Measurements from ENCODE around the gene ZBTB43.
"Not testable (repeated sequence)": the region's sequence is repeated elsewhere in the genome, so short reads cannot be mapped to it uniquely, and the experiment has no call there.

The ZBTB43 gene

GRCh38 chr9:126778141-126778540 lies 26.7 kb upstream of the ZBTB43 start:
- Histone ChIP-seq H3K9ac (ENCODE audit: low read depth, low read length) (no peak overlapping the region), H3K9me3 (replicated peaks; ENCODE audit: low read length) (no peaks in the 10 kb centered on the region), H3K36me3 (ENCODE audit: insufficient read depth, low read length) (no peaks in the 10 kb centered on the region), H3K27me3 (ENCODE audit: control insufficient read depth, insufficient read depth, low read length) (peaks cover 50% of the 10 kb centered on the region), H3K4me3 (ENCODE audit: low read length) (no peak overlapping the region), H3K4me2 (ENCODE audit: low read length) (no peak overlapping the region), H3K4me1 (ENCODE audit: control insufficient read depth, insufficient read depth, low read length) (peaks cover 3% of the 10 kb centered on the region)

DNA sequence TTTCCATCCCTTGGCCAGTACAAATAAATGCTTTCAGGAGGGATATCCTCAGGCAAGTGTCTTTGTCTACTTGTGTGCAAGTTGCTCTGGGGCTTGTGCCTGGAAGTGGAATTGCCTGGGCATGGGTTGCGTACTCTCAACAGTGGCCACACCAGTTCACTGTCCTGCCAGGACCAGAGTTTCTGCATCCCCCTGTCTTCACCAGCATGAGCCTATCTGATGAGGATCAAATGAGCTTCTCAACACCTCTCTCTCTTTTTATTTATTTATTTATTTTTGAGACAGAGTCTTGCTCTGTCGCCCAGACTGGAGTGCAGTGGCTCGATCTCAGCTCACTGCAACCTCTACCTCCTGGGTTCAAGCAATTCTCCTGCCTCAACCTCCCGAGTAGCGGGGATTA lies 26.1 kb upstream of the ZBTB43 start:
- H3K36me3 ChIP-seq (ENCODE audit: insufficient read depth, low read length); H3K4me1 ChIP-seq (ENCODE audit: control insufficient read depth, insufficient read depth, low read length); H3K4me2 ChIP-seq (ENCODE audit: low read length); H3K9ac ChIP-seq (ENCODE audit: low read depth, low read length); H3K4me3 ChIP-seq (ENCODE audit: low read length); H3K9me3 ChIP-seq (replicated peaks; ENCODE audit: low read length): not testable (repeated sequence)
- H3K27me3 ChIP-seq (ENCODE audit: control insufficient read depth, insufficient read depth, low read length), result peaks cover 46% of the 10 kb centered on the region

GRCh38 chr9:126781186-126782052 lies 23.4 kb upstream of the ZBTB43 start:
- H3K36me3 ChIP-seq (ENCODE audit: insufficient read depth, low read length), result no peaks in the 10 kb centered on the region
- no peak overlapping the region for H3K9ac ChIP-seq (ENCODE audit: low read depth, low read length)
- peaks cover 25% of the 10 kb centered on the region for H3K27me3 ChIP-seq (ENCODE audit: control insufficient read depth, insufficient read depth, low read length)

GRCh38 chr9:126782053-126782388 lies 22.8 kb upstream of the ZBTB43 start:
- Histone ChIP-seq H3K9me3 (replicated peaks; ENCODE audit: low read length) (no peaks in the 10 kb centered on the region), H3K4me2 (ENCODE audit: low read length) (no peak overlapping the region), H3K4me1 (ENCODE audit: control insufficient read depth, insufficient read depth, low read length) (peaks cover 3% of the 10 kb centered on the region), H3K27me3 (ENCODE audit: control insufficient read depth, insufficient read depth, low read length) (peaks cover 25% of the 10 kb centered on the region), H3K36me3 (ENCODE audit: insufficient read depth, low read length) (no peaks in the 10 kb centered on the region), H3K9ac (ENCODE audit: low read depth, low read length) (no peak overlapping the region), H3K4me3 (ENCODE audit: low read length) (no peak overlapping the region)

More at GRCh38 chr9:126781186-126782052, 23.4 kb upstream of the ZBTB43 start:
- H3K4me2 ChIP-seq (ENCODE audit: low read length), result peak overlapping the region; percentile 64
- peak overlapping the region; percentile 51 for H3K4me3 ChIP-seq (ENCODE audit: low read length)
- H3K4me1 ChIP-seq (ENCODE audit: control insufficient read depth, insufficient read depth, low read length), result peaks cover 3% of the 10 kb centered on the region
- H3K9me3 ChIP-seq (replicated peaks; ENCODE audit: low read length), result no peaks in the 10 kb centered on the region

DNA sequence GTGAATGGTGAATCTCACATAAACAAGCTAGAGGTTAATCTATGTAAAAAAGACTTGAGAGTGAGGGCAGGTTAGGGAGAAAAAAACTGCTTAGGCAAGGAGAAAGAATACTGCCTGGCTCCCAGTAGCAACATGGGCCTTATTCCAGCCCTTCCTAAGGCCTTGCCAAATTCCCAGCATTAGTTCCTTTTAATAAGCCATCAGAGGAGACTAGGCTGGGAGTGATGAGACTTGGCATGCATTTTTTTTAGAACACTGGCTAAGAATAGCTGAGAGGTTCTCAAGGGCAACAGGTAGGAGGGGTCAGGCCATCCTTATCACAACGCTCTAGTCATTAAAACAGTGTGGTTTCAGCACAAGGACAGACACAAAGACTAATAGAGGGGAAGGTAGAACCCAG lies 20.9 kb upstream of the ZBTB43 start:
- no peaks in the 10 kb centered on the region for H3K36me3 ChIP-seq (ENCODE audit: insufficient read depth, low read length)
- H3K27me3 ChIP-seq (ENCODE audit: control insufficient read depth, insufficient read depth, low read length), result peaks cover 11% of the 10 kb centered on the region
- no peak overlapping the region for H3K9ac ChIP-seq (ENCODE audit: low read depth, low read length)
- no peak overlapping the region for H3K4me2 ChIP-seq (ENCODE audit: low read length)
- peaks cover 11% of the 10 kb centered on the region for H3K4me1 ChIP-seq (ENCODE audit: control insufficient read depth, insufficient read depth, low read length)
- no peak overlapping the region for H3K4me3 ChIP-seq (ENCODE audit: low read length)
- no peaks in the 10 kb centered on the region for H3K9me3 ChIP-seq (replicated peaks; ENCODE audit: low read length)

- no peak overlapping the region for H3K4me3 ChIP-seq (ENCODE audit: low read length)
- peaks cover 12% of the 10 kb centered on the region for H3K4me1 ChIP-seq (ENCODE audit: control insufficient read depth, insufficient read depth, low read length)
- H3K36me3 ChIP-seq (ENCODE audit: insufficient read depth, low read length), result no peaks in the 10 kb centered on the region
- no peak overlapping the region for H3K9ac ChIP-seq (ENCODE audit: low read depth, low read length)
- H3K9me3 ChIP-seq (replicated peaks; ENCODE audit: low read length), result no peaks in the 10 kb centered on the region
- peaks cover 9% of the 10 kb centered on the region for H3K27me3 ChIP-seq (ENCODE audit: control insufficient read depth, insufficient read depth, low read length)
- no peak overlapping the region for H3K4me2 ChIP-seq (ENCODE audit: low read length)
Measured at GRCh38 chr9:126784401-126784800, 20.4 kb upstream of the ZBTB43 start.

GRCh38 chr9:126784841-126785240 lies 20.0 kb upstream of the ZBTB43 start:
- not testable (repeated sequence) for H3K9ac ChIP-seq (ENCODE audit: low read depth, low read length); H3K27me3 ChIP-seq (ENCODE audit: control insufficient read depth, insufficient read depth, low read length); H3K36me3 ChIP-seq (ENCODE audit: insufficient read depth, low read length); H3K4me3 ChIP-seq (ENCODE audit: low read length); H3K9me3 ChIP-seq (replicated peaks; ENCODE audit: low read length); H3K4me2 ChIP-seq (ENCODE audit: low read length)
- peaks cover 12% of the 10 kb centered on the region for H3K4me1 ChIP-seq (ENCODE audit: control insufficient read depth, insufficient read depth, low read length)

GRCh38 chr9:126788046-126788445 lies 16.8 kb upstream of the ZBTB43 start:
- Histone ChIP-seq H3K4me3 (ENCODE audit: low read length) (no peak overlapping the region), H3K4me2 (ENCODE audit: low read length) (no peak overlapping the region), H3K9me3 (replicated peaks; ENCODE audit: low read length) (no peaks in the 10 kb centered on the region), H3K4me1 (ENCODE audit: control insufficient read depth, insufficient read depth, low read length) (peaks cover 17% of the 10 kb centered on the region), H3K27me3 (ENCODE audit: control insufficient read depth, insufficient read depth, low read length) (no peaks in the 10 kb centered on the region), H3K36me3 (ENCODE audit: insufficient read depth, low read length) (no peaks in the 10 kb centered on the region), H3K9ac (ENCODE audit: low read depth, low read length) (no peak overlapping the region)

GRCh38 chr9:126788634-126789349 lies 16.0 kb upstream of the ZBTB43 start:
- Histone ChIP-seq H3K4me2 (ENCODE audit: low read length) (no peak overlapping the region), H3K9ac (ENCODE audit: low read depth, low read length) (no peak overlapping the region), H3K36me3 (ENCODE audit: insufficient read depth, low read length) (no peaks in the 10 kb centered on the region), H3K4me1 (ENCODE audit: control insufficient read depth, insufficient read depth, low read length) (peaks cover 17% of the 10 kb centered on the region), H3K4me3 (ENCODE audit: low read length) (no peak overlapping the region), H3K27me3 (ENCODE audit: control insufficient read depth, insufficient read depth, low read length) (peaks cover 5% of the 10 kb centered on the region), H3K9me3 (replicated peaks; ENCODE audit: low read length) (no peaks in the 10 kb centered on the region)

- H3K9me3 ChIP-seq (replicated peaks; ENCODE audit: low read length), result no peaks in the 10 kb centered on the region
- H3K4me2 ChIP-seq (ENCODE audit: low read length), result no peak overlapping the region
- peaks cover 17% of the 10 kb centered on the region for H3K4me1 ChIP-seq (ENCODE audit: control insufficient read depth, insufficient read depth, low read length)
- no peak overlapping the region for H3K4me3 ChIP-seq (ENCODE audit: low read length)
- H3K9ac ChIP-seq (ENCODE audit: low read depth, low read length), result no peak overlapping the region
- peaks cover 10% of the 10 kb centered on the region for H3K27me3 ChIP-seq (ENCODE audit: control insufficient read depth, insufficient read depth, low read length)
- no peaks in the 10 kb centered on the region for H3K36me3 ChIP-seq (ENCODE audit: insufficient read depth, low read length)
Measured at GRCh38 chr9:126790561-126790960, 14.3 kb upstream of the ZBTB43 start.

- H3K4me3 ChIP-seq (ENCODE audit: low read length), result peak overlapping the region; percentile 44
- no peaks in the 10 kb centered on the region for H3K36me3 ChIP-seq (ENCODE audit: insufficient read depth, low read length)
- peak overlapping the region; percentile 21 for H3K9ac ChIP-seq (ENCODE audit: low read depth, low read length)
- no peaks in the 10 kb centered on the region for H3K9me3 ChIP-seq (replicated peaks; ENCODE audit: low read length)
- peaks cover 17% of the 10 kb centered on the region for H3K4me1 ChIP-seq (ENCODE audit: control insufficient read depth, insufficient read depth, low read length)
- H3K4me2 ChIP-seq (ENCODE audit: low read length), result peak overlapping the region; percentile 55
- H3K27me3 ChIP-seq (ENCODE audit: control insufficient read depth, insufficient read depth, low read length), result peaks cover 10% of the 10 kb centered on the region
Measured at GRCh38 chr9:126791406-126792230, 13.2 kb upstream of the ZBTB43 start.
